ENCODE results near the gene IGHMBP2. TPM values are rescaled to one million over a fixed set of nuclear protein-coding genes. Genes with fewer than 3 reads are reported as not detected.

IGHMBP2 gene
- total RNA-seq, 1 experiment from 2014 or later: 19.3 TPM

DNA sequence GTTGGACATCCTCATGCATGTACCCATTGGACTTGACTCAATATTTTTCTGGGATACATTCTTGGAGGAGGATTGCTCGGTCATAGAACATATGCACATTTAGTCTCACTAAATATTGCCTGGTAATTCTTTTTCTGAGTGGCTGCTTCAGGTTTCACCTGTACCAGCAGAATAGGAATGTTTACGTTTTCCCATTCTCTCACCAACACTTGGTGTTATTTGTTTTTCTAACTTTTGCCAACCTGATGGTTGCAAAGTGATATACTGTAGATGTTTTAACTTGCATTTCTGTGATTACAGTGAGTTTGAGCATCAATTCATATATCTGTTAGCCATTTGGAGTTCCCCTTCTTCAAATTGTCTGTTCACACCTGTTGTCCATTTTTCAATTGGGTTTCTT lies 78.4 kb downstream of the IGHMBP2 start:
- Histone ChIP-seq H3K9me2 (ENCODE audit: insufficient read depth) (no peaks in the 10 kb centered on the region), H3K27ac (ENCODE audit: low read depth, low read length) (no peak overlapping the region), H3K4me2 (ENCODE audit: low read length) (no peak overlapping the region), H4K20me1 (ENCODE audit: insufficient read depth) (no peaks in the 10 kb centered on the region), H3K4me3 (replicated peaks in 1 of 2; ENCODE audit: low read depth in 1 of 2, low read length in 2 of 2) (no peak overlapping the region), H3K79me2 (ENCODE audit: insufficient read depth, low read length) (no peaks in the 10 kb centered on the region), H2AFZ (ENCODE audit: low read depth, low read length, poor library complexity, severe bottlenecking) (no peak overlapping the region), H3K36me3 (ENCODE audit: control insufficient read depth in 1 of 2, insufficient read depth in 2 of 2, low read length in 2 of 2) (no peaks in the 10 kb centered on the region), H3K27me3 (ENCODE audit: insufficient read depth, low read length) (no peaks in the 10 kb centered on the region), H3K4me1 (ENCODE audit: control insufficient read depth in 1 of 2, insufficient read depth in 2 of 2, low read length in 2 of 2) (no peaks in the 10 kb centered on the region), H3K9ac (ENCODE audit: low read length) (no peak overlapping the region), H3K9me3 (ENCODE audit: control insufficient read depth in 1 of 2, insufficient read depth in 1 of 2, low read depth in 1 of 2, low read length in 2 of 2) (peaks cover 0 to 3% of the 10 kb centered on the region in 2 experiments; a peak in 1 of 4 replicates)
- no TSS peak for BruUV-seq (replicated peaks)
- CTCF ChIA-PET: no interaction called here
- DNase-seq (ENCODE audit: low read depth, low spot score) (no peak), ATAC-seq (no peak)
- RAD21 ChIA-PET (ENCODE audit: low non-redundant PET in 1 of 2, low total read pairs in 2 of 2, uncharacterized antibody in 2 of 2, unreplicated experiment in 2 of 2): no interaction called here
- TF ChIP-seq EZH2 (IDR thresholded peaks at IDR 0.05) (no peak), SIN3A (IDR thresholded peaks at IDR 0.05; ENCODE audit: low read depth) (no peak), RAD21 (IDR thresholded peaks at IDR 0.05; ENCODE audit: low read depth) (no peak), EGR1 (IDR thresholded peaks at IDR 0.05; ENCODE audit: low read depth) (no peak), SP1 (IDR thresholded peaks at IDR 0.05; ENCODE audit: low read depth) (no peak), ELF1 (IDR thresholded peaks at IDR 0.05; ENCODE audit: borderline replicate concordance, low read depth) (no peak), POLR2A (IDR thresholded peaks at IDR 0.05; ENCODE audit: borderline replicate concordance, extremely low read depth, insufficient read depth, insufficient read length) (no peak), ZFX (IDR thresholded peaks at IDR 0.05) (no peak), ZNF274 (IDR thresholded peaks at IDR 0.05; ENCODE audit: low read depth, low read length) (no peak), EZH2phosphoT487 (IDR thresholded peaks at IDR 0.05; ENCODE audit: borderline replicate concordance) (no peak), POLR2AphosphoS5 (IDR thresholded peaks at IDR 0.05; ENCODE audit: low read depth, low read length) (no peak), JUND (IDR thresholded peaks at IDR 0.05) (no peak), SRF (IDR thresholded peaks at IDR 0.05; ENCODE audit: low read depth) (no peak)
- TF ChIP-seq, protein P1, sequence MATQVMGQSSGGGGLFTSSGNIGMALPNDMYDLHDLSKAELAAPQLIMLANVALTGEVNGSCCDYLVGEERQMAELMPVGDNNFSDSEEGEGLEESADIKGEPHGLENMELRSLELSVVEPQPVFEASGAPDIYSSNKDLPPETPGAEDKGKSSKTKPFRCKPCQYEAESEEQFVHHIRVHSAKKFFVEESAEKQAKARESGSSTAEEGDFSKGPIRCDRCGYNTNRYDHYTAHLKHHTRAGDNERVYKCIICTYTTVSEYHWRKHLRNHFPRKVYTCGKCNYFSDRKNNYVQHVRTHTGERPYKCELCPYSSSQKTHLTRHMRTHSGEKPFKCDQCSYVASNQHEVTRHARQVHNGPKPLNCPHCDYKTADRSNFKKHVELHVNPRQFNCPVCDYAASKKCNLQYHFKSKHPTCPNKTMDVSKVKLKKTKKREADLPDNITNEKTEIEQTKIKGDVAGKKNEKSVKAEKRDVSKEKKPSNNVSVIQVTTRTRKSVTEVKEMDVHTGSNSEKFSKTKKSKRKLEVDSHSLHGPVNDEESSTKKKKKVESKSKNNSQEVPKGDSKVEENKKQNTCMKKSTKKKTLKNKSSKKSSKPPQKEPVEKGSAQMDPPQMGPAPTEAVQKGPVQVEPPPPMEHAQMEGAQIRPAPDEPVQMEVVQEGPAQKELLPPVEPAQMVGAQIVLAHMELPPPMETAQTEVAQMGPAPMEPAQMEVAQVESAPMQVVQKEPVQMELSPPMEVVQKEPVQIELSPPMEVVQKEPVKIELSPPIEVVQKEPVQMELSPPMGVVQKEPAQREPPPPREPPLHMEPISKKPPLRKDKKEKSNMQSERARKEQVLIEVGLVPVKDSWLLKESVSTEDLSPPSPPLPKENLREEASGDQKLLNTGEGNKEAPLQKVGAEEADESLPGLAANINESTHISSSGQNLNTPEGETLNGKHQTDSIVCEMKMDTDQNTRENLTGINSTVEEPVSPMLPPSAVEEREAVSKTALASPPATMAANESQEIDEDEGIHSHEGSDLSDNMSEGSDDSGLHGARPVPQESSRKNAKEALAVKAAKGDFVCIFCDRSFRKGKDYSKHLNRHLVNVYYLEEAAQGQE (IDR thresholded peaks at IDR 0.05; ENCODE audit: low read depth): no peak
- TF ChIP-seq, protein P2, sequence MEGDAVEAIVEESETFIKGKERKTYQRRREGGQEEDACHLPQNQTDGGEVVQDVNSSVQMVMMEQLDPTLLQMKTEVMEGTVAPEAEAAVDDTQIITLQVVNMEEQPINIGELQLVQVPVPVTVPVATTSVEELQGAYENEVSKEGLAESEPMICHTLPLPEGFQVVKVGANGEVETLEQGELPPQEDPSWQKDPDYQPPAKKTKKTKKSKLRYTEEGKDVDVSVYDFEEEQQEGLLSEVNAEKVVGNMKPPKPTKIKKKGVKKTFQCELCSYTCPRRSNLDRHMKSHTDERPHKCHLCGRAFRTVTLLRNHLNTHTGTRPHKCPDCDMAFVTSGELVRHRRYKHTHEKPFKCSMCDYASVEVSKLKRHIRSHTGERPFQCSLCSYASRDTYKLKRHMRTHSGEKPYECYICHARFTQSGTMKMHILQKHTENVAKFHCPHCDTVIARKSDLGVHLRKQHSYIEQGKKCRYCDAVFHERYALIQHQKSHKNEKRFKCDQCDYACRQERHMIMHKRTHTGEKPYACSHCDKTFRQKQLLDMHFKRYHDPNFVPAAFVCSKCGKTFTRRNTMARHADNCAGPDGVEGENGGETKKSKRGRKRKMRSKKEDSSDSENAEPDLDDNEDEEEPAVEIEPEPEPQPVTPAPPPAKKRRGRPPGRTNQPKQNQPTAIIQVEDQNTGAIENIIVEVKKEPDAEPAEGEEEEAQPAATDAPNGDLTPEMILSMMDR (IDR thresholded peaks at IDR 0.05 in 2 of 3, conservative IDR thresholded peaks at IDR 0.05 in 1 of 3; ENCODE audit: borderline replicate concordance in 1 of 3, insufficient read depth in 1 of 3, low read depth in 2 of 3, low read length in 2 of 3): no peak
- TF ChIP-seq, protein P3, sequence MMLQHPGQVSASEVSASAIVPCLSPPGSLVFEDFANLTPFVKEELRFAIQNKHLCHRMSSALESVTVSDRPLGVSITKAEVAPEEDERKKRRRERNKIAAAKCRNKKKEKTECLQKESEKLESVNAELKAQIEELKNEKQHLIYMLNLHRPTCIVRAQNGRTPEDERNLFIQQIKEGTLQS (IDR thresholded peaks at IDR 0.05): no peak
- POLR2A ChIA-PET: no interaction called here
- intact Hi-C loops (cut with micrococcal nuclease): no loop called here

Data from HCT116 (cell line).